GM12892 (cell line): ENCODE measurements around the gene MAML3.
A peak's percentile ranks its signal among the peaks of the same experiment; 100 is the strongest.

Source experiments
- DNase-seq: peaks from one replicate; pipeline ENCODE4 v3.0.0; 2011; ENCODE audit not compliant: insufficient read length
- FAIRE-seq: peaks from 2 replicates; lab custom pipeline; 2011; peaks lifted over from hg19 to GRCh38; lab: Jason Lieb, UNC
- POLR2A ChIP-seq: IDR thresholded peaks from 2 replicates; pipeline ENCODE4 v1.6.1; 2011; ENCODE audit warnings: low read depth, low read length, control low read depth
- POLR2AphosphoS5 ChIP-seq: IDR thresholded peaks from 2 replicates; pipeline ENCODE4 v1.6.1; 2011; ENCODE audit warnings: low read depth, low read length, control low read depth
- TAF1 ChIP-seq: IDR thresholded peaks from 2 replicates; pipeline ENCODE4 v1.6.1; 2011; ENCODE audit warnings: low read depth, mild to moderate bottlenecking, control low read depth, low read length, borderline replicate concordance

The MAML3 gene

DNA sequence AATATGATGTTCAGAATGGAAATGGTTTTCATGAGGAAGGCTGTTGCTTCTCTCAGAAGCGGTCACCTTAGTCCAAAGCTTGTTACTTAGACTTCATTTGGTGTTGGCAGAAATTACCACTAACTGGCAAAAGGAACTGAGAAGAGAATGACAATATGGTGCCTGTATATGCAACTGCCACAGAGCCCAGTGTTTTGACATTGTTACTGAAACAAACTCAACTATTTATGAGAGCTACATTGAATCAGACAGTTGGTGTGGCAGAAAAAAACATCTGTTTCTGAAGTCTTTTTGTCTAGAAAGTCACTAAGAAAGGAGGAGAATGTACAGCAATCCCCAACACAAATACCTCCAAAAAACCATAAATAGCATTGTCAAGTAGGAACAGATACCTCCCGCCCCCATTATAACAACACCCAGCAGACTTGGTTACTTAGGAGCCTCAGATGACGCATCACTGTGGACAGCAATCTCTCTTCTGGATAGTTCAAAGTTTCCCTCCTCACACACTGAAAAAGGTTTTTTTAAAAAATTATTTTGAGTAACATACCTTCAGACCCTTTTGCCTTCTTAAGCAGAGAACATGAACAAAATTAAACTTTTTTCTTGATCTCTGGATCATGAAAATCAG lies 92.2 kb downstream of the MAML3 start:
- TF ChIP-seq POLR2A (no peak), POLR2AphosphoS5 (no peak), TAF1 (no peak)
- no peak for DNase-seq
- no peak for FAIRE-seq

- TF ChIP-seq POLR2A (no peak), POLR2AphosphoS5 (no peak), TAF1 (no peak)
- FAIRE-seq (no peak), DNase-seq (no peak)
Observed at GRCh38 chr4:140061194-140061593, 92.8 kb downstream of the MAML3 start.

GRCh38 chr4:140059159-140059558 lies 94.8 kb downstream of the MAML3 start:
- TF ChIP-seq POLR2AphosphoS5, result no peak
- no peak for TF ChIP-seq POLR2A
- TF ChIP-seq TAF1, result no peak
- no peak for DNase-seq
- no peak for FAIRE-seq

DNA sequence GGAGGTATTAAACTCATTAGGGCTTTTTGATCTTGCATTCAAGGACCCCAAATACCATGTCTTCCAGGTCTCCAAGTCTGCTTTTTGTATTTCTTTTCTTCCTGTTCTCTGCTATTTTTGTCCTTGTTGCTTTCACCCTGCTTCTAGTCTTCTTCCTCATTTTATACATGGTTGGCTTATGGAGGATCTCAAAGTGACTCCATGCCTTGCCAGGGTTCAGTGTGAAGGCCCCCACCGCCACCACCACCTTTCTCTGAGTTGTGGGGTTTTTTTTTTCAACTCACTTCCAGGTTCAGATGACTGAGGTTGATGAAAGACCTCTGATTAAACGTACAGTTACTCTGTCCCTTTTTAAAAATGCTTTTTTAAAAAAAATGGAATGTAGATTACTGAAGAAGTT lies 96.3 kb downstream of the MAML3 start:
- no peak for DNase-seq
- TF ChIP-seq POLR2AphosphoS5, result no peak
- no peak for TF ChIP-seq TAF1
- no peak for TF ChIP-seq POLR2A
- no peak for FAIRE-seq

DNA sequence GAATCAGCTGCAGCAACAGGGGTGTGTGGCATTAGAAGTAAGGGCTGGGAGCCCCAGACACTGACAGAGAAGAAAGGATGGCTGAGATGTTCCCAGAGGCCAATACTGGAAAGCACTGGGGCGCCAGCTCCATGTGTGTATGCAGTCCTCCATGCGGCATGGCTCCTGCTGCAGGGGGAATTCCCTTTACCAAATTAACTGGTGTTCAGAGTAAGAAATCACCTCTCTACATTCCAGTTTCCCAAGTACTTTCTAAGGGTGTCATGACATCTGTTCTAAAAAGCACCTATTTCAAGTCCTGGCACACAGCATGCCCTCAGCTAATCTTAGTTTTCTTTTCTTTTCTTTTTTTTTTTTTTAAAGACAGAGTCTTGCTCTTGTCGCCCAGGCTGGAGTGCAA lies 98.0 kb downstream of the MAML3 start:
- TF ChIP-seq POLR2AphosphoS5, result no peak
- no peak for TF ChIP-seq POLR2A
- no peak for TF ChIP-seq TAF1
- no peak for FAIRE-seq
- no peak for DNase-seq

DNA sequence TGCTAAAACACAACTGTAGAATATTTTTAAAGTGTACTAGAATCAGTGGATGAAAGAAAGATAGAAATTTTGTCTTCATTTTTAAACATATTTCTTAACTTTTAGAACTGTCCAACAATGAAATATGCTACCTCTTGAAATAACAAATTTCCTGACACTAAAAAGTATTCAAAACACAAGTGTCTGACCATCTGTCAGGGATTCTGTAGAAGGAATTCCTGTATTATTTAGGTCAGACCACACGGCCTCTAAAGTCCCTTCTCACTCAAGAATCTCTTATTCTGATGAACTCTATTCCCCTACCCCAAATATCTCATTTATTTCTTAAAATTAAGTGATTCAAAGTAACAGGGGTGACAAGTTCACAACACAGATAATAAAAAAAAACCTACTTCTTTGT lies 99.1 kb downstream of the MAML3 start:
- TF ChIP-seq POLR2A (no peak), TAF1 (no peak), POLR2AphosphoS5 (no peak)
- DNase-seq (no peak), FAIRE-seq (no peak)

- DNase-seq (no peak), FAIRE-seq (no peak)
- no peak for TF ChIP-seq TAF1
- TF ChIP-seq POLR2A, result no peak
- no peak for TF ChIP-seq POLR2AphosphoS5
Observed at GRCh38 chr4:140053185-140053584, 100.8 kb downstream of the MAML3 start.

DNA sequence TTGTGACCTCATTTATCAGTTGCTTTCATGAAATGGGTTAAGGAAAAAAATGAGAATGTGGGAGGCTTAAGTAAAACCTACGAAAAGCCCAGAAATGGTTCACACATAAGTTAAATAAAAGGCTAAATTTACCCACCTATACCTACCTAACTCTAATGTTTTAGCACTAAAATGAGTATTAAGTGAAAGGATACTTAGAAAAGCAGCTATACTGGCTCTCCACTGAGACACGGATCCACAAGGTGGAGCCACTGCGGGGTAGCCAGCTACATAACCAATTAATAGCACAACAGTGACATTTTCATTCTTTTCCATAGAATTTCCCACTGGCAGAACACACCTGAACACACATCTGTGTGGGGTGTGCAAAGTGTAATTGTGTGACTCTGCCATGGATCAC lies 101.9 kb downstream of the MAML3 start:
- FAIRE-seq (no peak), DNase-seq (no peak)
- TF ChIP-seq POLR2AphosphoS5, result no peak
- TF ChIP-seq TAF1, result no peak
- TF ChIP-seq POLR2A, result no peak

DNA sequence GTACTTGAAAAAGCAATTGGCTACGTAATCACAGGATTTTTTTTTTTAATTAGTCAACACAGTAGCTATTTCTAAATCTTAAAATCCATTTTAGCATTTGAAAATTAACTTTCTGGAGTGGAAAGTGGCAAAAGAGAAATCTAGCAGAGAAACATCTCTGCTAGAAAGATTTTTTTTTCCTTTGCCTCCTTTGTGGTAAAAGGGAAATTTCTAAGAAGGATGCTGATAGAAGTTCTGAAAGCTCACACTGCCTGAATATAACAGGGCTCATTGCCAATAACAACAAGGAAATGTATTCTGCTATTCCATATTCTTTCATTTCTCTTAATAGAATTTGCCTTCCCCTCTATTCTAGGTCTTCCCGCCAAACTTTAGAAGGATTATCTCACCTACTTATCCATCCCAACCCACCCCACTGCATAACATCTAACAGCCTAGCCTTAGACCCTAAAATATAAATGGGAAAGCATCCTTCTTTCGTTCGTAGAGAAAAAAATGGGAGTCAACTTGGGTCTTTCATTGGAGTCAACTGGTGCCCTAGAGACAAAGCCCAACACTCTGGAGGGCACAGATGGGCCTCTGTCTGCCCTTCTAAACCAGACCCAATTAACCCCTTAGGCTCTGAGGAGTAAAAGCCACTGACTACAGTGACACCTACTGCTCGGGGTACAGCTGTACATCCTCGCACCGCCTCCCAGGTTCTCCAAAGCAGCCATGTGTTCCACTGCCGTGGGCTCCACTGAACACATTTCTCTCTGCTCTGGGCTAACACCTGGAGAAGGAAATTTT lies 103.9 kb downstream of the MAML3 start:
- TF ChIP-seq POLR2AphosphoS5 (no peak), TAF1 (no peak), POLR2A (no peak)
- no peak for DNase-seq
- no peak for FAIRE-seq

DNA sequence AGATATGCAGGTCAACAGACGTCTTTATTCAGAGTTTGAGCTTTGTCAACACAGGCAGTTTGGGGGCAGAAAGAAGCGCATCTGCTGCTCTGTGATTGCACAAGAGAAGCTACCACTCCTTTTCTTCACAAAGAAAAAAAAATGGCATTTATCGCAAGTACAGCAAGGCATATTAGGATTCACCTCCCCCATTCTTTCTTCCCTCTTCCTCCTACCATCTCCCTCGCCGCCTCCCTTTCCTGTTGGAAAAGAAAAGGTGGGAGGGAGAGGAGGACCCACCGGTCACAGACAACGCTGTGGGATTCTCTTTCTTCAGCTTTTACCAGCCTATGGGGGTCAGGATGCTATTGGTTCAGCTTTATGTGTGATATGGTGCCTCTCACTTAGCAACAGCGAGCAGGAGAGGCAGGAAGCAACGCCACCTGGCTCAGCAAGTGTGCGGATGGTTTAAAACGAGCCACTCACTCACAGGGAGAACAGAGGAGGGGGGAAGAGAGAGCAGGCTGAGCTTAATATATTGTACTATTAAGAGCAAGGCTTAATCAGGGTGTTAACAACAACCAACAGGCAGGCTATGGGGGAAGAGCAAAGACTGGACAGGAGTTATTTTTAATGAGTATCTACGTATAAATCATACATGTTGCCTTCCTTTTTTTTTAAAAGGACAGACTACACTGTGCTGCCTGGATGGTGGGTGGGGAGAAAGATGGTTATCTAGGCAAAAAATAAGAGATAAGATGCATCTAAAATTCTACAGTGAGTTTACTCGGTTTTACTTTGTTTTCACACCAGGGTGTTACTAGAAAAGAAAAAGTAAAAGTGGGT lies 104.7 kb downstream of the MAML3 start:
- TF ChIP-seq TAF1 (no peak), POLR2A (no peak), POLR2AphosphoS5 (no peak)
- FAIRE-seq, result no peak
- peak; percentile 7 for DNase-seq

DNA sequence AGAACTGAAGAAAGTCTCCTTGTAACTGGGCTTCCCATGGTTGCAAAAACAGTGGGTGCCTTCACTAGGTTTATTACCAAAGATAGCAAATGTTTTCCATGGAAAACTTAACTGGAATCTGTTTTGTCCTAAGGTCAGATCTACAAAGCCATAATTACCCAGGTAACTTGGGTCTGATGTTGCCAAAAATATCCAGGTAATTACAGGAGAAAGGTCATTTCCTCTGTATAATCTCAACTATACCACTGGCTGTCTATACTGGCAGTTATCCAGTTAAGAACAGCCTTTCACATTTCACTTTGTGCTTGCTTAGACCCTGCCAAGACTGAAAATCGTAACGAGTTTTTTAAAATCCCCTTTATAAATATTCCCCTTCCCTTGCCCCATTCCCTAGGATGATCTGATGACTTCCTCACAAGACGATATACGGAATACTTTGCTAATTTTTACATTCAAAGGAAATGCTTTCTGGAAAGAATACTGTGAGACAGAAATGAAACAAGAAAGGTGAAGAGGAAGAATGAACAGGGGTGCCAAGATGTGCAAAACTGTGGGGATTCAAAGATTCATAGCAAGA lies 105.5 kb downstream of the MAML3 start:
- FAIRE-seq (no peak), DNase-seq (no peak)
- TF ChIP-seq TAF1 (no peak), POLR2AphosphoS5 (no peak), POLR2A (no peak)
